HG03571 (cell line): ENCODE measurements around the gene ANGPTL8.

Source experiments
- ATAC-seq: cut with Tn5 transposase; IDR thresholded peaks from one replicate; pipeline ENCODE4 v1.9.1; 2021; ENCODE audit not compliant: unreplicated experiment

Gene ANGPTL8

DNA sequence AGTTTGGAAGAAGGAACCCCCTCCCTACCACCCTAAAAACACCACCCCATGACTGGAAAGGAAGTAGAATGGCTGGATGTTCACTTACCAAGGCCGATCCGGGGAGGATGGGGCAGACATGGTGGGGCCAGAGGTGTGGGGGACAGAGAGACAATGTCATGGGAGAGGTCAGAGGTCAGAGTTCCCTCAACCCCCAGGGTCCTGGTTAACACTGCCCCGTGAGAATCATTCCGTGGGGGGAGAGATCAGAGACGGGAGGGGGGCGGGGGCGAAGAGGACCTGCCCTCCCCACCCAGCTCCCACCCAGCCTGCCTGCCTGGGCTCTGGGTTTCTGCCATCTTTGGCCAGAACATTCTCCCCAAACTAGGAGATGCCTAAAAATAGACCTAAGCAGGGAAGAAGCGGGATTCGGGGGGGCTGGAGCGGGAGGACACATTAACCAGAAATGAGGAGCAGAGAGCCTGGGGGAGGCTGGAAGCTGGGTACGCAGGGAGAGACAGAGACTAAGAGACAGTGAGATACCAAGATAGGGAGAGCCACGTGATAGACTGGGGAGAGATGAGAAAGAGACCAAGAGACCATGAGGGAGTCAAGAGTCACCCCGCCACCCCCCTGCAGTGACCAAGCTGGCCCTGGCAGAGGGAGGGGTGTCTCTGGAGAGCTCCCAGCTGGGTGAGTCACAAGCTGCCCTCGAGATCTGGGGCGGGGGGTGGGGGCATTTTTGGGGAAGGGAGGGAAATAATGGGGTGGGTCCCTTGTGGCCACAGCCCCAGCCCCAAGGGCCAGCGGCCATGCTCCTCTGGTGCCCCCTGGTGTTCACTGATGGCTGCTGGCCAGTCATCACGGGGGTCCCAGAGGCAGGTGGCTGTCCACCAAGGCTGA, 36.0 kb upstream of the ANGPTL8 start:
- ATAC-seq = no peak

DNA sequence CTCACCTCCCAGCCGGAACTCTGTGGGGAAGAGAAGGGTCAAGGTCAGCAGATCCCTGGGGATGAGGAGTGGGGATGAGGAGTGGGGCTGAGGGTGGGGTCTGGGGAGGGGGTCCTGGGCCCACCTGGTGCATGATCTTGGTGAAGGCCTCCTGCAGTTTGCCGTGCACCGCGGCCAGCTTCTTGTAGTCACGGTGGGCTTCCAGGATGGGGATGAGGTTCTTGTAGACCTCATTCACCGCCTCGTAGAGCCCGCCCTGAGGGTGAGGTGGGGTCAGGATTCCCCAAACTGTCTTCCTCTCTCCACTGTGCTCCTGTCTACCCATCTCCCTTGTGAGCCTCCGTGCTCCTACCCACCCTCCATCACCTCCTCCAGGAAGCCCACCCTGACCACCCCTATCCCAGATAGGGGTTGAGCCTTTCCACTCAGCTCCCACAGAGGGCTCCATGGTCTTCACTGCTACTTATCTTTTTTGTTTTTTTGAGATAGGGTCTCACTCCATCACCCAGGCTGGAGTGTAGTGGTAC, 35.3 kb upstream of the ANGPTL8 start:
- ATAC-seq = no peak

DNA sequence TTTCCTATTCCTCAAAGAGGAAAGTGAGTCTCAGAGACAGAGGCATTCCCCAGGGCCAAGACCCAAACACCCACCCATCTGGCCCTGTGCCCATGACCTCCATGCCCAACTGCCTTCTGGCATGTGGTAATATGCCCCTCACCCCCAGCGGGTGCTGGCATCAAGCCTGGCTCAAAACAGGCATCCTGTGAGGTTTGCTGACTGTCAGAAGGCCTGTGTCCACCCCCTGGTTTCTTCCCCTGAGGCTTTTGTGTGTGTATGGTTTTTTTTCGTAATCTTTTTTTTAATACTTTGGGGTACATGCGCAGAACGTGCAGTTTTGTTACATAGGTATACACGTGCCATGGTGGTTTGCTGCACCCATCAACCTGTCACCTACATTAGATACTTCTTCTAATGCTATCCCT, 34.5 kb upstream of the ANGPTL8 start:
- no peak for ATAC-seq

DNA sequence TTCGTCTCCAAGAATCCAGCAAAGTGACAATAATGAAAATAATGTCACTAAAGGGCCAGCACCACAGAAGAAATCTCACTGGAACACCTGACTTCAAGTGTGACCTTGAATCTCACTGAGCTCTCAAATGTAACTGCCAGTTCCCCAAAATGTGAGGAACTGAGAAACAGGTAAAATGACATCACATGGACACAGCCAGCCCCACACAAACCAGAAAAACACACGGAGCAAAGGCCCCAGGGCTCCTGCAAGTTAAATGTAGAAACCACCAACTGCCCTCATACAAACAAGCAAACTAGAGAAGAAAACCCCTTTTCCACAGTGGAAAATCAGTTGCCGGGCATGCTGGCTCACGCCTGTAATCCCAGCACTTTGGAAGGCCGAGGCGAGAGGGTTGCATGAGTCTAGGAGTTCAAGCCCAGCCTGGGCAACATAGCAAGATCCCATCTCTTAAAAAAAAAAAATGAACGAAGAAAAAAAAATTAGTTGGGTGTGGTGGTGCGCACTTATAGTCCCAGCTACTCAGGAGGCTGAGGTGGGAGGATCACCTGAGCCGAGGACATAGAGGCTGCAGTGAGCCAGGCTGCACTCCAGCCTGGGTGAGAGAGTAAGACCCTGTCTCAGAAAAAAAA, 33.4 kb upstream of the ANGPTL8 start:
- ATAC-seq = no peak

DNA sequence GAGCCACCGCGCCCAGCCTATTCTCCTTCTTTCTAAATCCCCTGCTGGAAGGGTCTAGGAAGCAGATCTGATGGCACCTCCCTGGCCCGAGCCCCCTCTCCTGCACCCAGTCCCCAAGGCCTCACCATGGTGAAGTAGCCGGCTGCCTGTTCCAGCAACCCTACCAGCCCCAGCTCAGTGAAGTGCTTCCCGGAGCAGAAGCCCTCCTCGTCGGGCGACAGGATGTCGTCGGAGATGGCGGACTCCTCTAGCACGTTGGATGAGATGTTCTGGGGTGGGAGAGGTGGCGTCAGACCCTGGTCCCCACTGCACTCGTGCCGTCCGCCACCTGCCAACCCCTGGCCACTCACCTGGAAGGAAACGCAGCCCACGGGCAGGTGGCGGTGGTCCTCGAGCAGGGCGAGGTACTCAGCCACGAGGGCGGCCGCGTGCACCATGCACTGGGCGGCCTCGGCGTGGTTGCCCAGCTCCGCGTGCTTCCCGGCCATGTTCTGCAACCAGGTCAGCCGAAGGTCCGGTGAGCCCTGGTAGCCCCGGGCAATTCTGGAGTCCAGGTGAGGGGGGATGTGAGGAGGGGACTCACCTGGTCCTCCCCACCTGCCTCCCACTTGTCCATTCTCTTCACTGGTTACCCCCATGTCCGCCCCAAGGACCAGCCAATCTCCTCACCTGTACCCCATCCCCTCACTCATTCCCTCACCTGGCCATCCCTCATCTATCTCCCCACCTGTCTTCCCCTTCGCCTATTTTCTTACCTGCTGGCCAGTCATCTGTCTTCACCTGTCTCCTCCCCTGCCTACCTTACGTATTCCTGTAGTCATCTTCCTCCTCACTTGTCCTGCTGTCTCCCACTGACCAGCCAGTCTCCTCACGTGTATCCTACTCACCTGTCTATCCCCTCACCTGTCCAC, 30.6 kb upstream of the ANGPTL8 start:
- ATAC-seq = no peak

DNA sequence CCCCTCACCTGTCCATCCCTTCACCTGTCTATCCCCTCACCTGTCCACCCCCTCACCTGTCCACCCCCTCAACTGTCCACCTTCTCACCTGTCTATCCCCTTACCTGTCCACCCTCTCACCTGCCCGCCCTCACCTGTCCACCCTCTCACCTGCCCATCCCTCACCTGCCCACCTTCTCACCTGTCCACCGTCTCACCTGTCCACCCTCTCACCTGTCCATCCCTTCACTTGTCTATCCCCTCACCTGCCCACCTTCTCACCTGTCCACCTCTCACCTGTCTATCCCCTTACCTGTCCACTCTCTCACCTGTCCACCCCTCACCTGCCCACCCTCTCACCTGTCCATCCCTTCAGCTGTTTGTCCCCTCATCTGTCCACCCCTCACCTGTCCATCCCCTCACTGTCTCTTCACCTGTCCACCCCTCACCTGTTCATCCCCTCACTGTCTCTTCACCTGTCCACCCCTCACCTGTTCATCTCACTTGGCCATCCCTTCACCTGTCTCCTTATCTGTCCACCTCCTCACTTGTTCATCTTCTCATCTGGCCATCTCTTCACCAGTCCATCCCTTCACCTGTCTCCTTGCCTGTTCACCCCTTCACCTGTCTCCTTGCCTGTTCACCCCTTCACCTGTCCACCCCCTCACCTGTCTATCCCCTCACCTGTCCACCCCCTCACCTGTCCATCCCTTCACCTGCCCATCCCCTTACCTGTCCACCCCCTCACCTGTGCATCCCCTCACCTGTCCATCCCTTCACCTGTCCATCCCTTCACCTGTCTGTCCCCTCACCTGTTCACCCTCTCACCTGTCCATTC, 29.4 kb upstream of the ANGPTL8 start:
- no peak for ATAC-seq

DNA sequence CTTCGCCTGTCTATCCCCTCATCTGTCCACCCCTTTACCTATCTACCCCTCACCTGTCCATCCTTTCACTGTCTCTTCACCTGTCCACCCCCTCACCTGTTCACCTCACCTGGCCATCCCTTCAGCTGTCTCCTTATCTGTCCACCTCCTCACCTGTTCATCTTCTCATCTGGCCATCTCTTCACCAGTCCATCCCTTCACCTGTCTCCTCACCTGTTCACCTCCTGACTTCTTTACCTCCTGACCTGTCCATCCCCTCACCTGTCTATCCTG, 28.8 kb upstream of the ANGPTL8 start:
- no peak for ATAC-seq

DNA sequence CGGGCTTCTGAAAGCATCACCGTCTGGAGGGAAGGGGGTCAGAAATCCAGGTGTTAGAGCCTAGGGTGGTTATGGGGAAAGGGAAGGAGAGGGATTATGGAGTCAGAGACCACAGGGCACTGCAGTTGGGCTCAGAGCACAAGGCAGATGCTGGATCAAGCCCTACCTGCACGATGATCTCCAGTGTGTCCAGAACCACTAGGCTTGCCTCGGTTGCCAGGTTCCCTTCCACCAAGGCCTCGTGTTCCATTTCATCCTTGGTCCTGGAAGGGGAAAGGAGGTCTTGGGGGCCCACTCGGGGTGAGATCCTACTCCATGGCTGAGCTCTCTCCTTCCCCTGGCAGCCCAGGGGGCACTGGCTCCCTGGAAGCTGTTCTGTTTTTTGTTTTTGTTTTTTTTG, 25.0 kb upstream of the ANGPTL8 start:
- no peak for ATAC-seq

DNA sequence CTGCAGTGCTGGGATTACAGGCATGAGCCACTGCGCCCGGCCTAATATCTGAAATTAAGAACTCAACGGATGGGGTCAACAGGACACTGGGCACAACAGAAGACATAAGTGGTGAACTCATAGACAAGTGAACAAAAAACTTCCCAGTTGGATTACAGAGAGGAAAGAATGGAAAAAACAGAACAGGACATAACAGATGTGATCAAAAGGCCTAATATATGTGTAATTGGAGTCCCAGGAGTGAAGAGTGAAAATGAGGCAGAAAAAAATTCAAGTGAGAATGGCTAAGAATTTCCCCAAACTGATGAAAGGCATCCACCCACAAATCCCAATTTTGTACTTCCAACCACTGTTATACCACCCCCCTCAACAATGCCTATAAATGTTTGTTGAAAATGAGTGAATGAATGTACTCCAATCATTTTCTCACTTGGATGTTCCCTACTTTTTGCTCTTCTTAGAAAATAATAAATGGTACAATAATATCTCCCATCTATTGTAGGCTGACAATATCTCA, 18.3 kb upstream of the ANGPTL8 start:
- ATAC-seq = no peak

DNA sequence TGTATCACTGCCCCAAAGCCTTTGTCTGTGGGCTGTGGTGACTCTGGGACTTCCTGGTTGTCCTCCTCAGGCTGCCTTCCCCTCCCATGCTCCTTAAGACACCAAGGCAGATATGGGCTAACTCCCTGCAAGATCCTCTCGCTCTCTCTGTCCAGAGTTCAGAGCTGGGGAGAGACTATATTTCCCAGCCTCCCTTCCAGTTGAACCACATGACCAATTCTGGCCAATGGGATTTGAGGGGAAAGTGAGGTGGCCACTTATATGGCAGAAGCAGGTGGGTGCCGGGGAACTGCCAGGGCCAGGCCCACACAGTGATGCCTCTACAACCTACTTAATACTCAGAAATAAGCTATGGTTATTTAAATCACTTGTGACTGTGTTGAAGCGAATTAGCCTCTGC, 16.2 kb upstream of the ANGPTL8 start:
- no peak for ATAC-seq

DNA sequence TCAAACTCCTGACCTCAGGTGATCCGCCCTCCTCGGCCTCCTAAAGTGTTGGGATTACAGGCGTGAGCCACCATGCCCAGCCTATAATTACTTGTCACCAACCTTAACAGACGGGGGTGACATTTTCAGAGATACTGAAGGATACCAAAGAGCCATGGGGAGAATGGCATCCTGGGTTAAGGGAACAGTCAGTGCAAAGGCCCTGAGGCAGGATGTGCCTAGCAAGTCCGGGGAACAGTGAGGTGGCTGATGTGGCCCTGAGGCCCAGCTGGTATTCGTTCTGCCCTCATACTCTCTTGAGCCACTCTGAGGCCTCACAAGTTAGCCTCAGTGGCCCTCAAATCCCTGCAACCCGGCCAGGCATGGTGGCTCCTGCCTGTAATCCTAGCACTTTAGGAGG, 15.0 kb upstream of the ANGPTL8 start:
- ATAC-seq = no peak

DNA sequence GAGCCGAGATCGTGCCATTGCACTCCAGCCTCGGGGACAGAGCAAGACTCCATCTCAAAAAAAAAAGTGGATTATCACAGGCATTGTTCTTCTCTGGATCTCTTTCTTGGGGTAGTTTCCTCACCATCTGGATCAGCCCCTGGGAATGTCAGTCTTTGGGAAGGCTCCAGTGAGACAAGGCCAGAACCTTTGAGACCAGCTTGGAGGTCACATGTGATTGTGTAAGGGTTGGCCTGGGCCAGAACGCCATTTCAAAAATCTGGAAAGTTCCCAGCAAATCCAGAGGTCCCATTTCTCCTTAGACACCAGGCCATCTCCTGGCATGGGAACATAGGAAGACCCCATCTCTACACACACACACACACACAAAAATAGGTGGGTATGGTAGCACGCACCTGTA, 14.2 kb upstream of the ANGPTL8 start:
- ATAC-seq = no peak

DNA sequence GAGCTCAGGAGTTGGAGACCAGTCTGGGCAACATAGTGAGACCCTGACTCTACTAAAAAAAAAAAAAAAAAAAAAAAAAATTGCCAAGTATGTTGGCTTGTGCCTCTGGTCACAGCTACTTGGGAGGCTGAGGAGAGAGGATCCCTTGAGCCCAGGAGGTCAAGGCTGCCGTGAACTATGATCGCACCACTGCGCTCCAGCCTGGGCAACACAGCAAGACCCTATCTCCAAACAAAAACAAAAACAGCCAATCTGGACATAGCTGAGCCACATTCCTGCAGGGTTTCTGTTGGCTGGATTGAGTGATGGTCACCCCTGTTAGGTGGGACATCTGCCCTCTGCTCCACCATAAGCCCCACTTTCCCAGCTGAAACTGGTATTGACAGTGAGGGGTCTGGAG, 13.6 kb upstream of the ANGPTL8 start:
- ATAC-seq = no peak

DNA sequence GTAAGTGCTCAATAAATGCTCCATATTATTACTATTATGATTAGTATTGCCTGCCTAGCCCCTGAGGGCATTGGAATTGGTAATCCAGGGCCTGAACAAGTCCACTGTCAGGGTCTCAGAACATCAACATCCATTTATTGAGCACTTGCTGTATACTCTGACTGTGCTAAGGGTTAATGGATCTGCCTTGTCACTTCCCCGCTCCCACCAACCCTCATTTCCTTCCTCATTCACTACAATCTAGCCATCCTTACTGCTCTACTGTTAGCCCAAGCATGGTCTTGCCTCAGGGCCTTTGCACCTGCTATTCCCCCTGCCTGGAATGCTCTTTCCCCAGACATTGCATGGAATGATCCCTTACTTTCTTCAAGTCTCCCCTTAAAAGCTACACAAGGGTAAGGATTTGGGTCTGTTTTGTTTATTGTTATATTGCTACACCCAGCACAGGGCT, 12.7 kb upstream of the ANGPTL8 start:
- ATAC-seq = no peak

DNA sequence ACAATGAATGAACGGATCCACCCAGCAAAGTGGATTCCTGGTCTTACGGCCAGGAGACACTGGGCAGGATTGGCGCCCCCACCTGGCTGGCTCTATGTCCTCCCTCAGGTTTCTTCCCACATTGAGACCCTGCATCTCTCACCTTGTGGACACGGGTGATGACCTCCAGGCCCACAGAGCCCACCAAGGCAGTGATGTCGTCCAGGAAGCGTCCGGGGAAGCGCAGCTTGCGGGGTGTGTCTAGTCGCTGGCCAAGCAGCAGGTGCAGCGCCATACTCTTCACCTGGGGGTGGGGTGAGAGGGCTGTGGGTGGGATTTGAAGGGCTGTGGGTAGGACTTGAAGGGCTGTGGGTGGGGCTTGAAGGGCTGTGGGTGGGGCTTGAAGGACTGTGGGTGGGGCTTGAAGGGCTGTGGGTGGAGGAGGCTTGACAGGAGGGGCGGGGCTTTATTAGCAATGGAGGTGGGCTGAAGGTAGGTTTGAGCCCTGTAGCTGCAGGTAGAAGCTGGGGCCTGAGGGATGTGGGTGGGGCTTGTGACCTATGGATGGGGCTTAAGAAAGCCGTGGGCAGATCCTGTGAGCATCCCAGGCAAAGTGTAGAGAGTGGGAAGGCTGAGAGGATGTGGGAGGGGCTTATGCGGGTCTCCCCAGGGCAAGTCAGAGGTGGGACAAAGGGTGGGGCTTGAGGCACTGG, 12.1 kb upstream of the ANGPTL8 start:
- ATAC-seq = no peak

DNA sequence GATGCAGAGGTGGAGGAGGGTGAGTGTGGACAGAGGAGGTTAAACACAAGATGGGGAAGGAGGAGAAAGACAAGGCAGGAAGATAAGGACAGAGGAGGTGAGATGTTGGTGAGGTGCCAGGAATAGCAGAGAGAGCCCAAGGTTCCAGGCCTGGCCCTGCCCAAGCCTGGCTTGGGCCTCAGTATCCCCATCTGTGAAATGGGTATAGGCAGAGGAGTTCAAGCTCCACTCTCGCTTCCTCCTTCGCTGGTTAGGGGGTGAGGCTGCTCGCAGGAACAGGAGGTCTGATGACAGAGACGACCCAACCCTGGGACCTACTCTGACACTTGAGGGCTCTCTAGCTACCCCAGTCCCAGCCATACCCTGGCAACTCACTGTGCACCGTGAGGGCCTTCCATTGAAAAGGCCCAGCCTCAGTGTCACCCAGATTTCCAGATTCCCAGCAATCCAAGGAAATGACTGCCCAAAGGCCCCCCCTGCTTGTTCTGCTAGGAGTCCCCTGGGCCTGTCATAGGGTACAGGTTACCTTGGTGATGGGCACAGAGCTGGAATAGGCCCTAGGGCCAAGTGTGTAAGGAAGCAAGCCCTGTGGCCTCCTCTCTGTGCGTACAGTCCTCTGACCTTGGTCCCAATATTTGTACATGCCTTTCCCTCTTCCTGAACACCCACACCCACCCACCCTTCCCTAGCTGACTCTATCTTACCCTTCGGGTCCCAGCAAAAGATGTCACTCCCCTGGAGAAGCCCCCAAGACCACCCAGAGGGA, 8.6 kb upstream of the ANGPTL8 start:
- no peak for ATAC-seq

DNA sequence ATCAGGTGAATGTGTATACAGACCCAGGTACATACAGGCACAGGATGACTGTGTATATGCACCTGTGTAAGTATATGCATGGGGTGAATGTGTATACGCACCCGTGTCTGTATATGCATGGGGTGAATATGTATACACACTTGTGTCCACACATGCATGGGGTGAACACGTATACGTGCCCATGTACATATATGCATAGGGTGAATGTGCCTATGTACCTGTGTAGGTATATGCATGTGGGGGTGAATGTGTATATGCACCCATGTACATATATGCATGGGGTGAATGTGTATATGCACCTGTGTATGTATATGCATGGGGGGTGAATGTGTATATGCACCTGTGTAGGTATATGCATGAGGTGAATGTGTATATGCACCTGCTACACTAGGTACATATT, 6.9 kb upstream of the ANGPTL8 start:
- no peak for ATAC-seq

DNA sequence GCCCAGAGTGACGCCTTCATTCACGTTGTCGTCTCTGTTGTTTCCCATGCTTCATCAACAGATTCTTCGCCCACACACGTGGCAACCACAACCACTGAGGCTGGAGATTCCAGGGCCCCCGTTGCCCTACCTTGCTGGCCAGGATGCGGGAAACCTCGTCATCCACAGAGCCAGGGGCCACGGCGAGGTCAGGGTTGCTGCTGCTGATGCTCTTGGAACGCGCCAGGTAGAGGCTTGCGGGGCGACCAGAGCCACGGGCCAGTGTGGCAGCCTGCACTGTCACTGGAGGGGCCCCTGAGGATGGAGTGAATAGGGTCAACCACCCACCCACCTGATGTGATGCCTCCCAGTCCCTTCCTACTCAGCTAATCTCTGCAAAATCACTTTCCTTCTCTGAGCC, 6.3 kb upstream of the ANGPTL8 start:
- no peak for ATAC-seq

DNA sequence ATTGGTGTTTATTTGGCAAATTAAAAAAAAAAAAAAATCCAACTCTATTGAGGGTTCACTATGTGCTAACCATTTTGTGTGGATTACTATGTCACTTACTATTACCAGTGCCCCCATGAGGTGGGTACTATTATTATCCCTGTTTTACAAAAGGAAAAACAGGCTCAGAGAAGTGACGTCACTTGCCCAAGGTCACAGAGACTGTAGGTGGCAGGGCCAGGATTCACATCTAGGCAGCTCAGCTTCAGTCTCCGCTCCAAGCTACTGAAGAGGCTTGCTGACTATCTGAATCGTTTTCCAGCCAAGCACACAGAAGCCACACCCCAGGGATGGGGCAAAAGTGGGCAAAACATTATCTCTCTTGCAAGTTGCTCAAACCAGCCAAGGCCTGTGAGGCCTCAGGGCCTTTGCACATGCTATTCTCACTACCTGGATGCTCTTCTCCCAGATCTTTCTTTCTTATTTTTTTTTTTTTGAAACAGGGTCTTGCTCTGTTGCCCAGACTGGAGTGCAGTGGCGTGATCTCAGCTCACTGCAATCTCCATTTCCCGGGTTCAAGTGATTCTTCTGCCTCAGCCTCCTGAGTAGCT, 4.8 kb upstream of the ANGPTL8 start:
- ATAC-seq = no peak
